Osteocyte (in vitro differentiated cells): ENCODE measurements around the gene FAM53A. TPM values are rescaled to one million over a fixed set of nuclear protein-coding genes. Genes with fewer than 3 reads are reported as not detected.

Experiments
- DNase-seq: peaks from one replicate; pipeline ENCODE4 v3.0.0; 2021; ENCODE audit warnings: mixed read lengths; ENCODE audit not compliant: unreplicated experiment; ENCODE audit errors: extremely low spot score
- H3K27ac Mint-ChIP-seq: one replicate; pipeline ENCODE4 v1.8.0; 2021; ENCODE audit warnings: mild to moderate bottlenecking, mixed read lengths; ENCODE audit not compliant: unreplicated experiment
- H3K27me3 Mint-ChIP-seq: one replicate; pipeline ENCODE4 v1.8.0; 2021; ENCODE audit warnings: mixed read lengths; ENCODE audit not compliant: unreplicated experiment
- H3K36me3 Mint-ChIP-seq: one replicate; pipeline ENCODE4 v1.8.0; 2021; ENCODE audit warnings: mixed read lengths; ENCODE audit not compliant: unreplicated experiment
- H3K4me1 Mint-ChIP-seq: one replicate; pipeline ENCODE4 v1.8.0; 2021; ENCODE audit warnings: mixed read lengths; ENCODE audit not compliant: unreplicated experiment
- H3K4me3 Mint-ChIP-seq: one replicate; pipeline ENCODE4 v1.8.0; 2021; ENCODE audit warnings: mild to moderate bottlenecking, moderate library complexity, mixed read lengths; ENCODE audit not compliant: unreplicated experiment
- H3K9me3 Mint-ChIP-seq: one replicate; pipeline ENCODE4 v1.8.0; 2021; ENCODE audit warnings: mixed read lengths; ENCODE audit not compliant: unreplicated experiment
- total RNA-seq: library from RNA; stranded (reverse); gene quantifications from 2 replicates; pipeline ENCODE4 v1.2.1, GENCODE V29; 2021
- TF ChIP-seq, protein P1 (sequence below): fragments of 200-600 bp; sonication (generic); IDR thresholded peaks from 2 replicates; pipeline ENCODE4 v1.5.0; 2021; ENCODE audit warnings: antibody characterized with exemption, mild to moderate bottlenecking, moderate library complexity

The FAM53A gene
- total RNA-seq, 1 donor from 2014 or later = 6.2 TPM

- TF ChIP-seq, protein P1, sequence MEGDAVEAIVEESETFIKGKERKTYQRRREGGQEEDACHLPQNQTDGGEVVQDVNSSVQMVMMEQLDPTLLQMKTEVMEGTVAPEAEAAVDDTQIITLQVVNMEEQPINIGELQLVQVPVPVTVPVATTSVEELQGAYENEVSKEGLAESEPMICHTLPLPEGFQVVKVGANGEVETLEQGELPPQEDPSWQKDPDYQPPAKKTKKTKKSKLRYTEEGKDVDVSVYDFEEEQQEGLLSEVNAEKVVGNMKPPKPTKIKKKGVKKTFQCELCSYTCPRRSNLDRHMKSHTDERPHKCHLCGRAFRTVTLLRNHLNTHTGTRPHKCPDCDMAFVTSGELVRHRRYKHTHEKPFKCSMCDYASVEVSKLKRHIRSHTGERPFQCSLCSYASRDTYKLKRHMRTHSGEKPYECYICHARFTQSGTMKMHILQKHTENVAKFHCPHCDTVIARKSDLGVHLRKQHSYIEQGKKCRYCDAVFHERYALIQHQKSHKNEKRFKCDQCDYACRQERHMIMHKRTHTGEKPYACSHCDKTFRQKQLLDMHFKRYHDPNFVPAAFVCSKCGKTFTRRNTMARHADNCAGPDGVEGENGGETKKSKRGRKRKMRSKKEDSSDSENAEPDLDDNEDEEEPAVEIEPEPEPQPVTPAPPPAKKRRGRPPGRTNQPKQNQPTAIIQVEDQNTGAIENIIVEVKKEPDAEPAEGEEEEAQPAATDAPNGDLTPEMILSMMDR = no peak
- Mint-ChIP-seq H3K27me3 (peaks cover 4% of the 10 kb centered on the region), H3K4me3 (no peak overlapping the region), H3K36me3 (peaks cover 2% of the 10 kb centered on the region), H3K9me3 (peaks cover 5% of the 10 kb centered on the region), H3K4me1 (no peaks in the 10 kb centered on the region), H3K27ac (no peak overlapping the region)
- no peak for DNase-seq
These were observed 50.1 kb downstream of the FAM53A start for GRCh38 chr4:1633993-1634392.

GRCh38 chr4:1632109-1633104 is 51.7 kb downstream of the FAM53A start:
- Mint-ChIP-seq H3K4me1 (no peaks in the 10 kb centered on the region), H3K9me3 (peaks cover 5% of the 10 kb centered on the region), H3K27me3 (peaks cover 4% of the 10 kb centered on the region), H3K4me3 (no peak overlapping the region), H3K27ac (no peak overlapping the region), H3K36me3 (peaks cover 2% of the 10 kb centered on the region)
- TF ChIP-seq, protein P1 = no peak
- no peak for DNase-seq

GRCh38 chr4:1631136-1631535 is 53.0 kb downstream of the FAM53A start:
- H3K27me3 Mint-ChIP-seq = peaks cover 4% of the 10 kb centered on the region
- no peak overlapping the region for H3K27ac Mint-ChIP-seq
- DNase-seq = no peak
- peaks cover 5% of the 10 kb centered on the region for H3K9me3 Mint-ChIP-seq
- H3K4me1 Mint-ChIP-seq = no peaks in the 10 kb centered on the region
- H3K4me3 Mint-ChIP-seq = no peak overlapping the region
- TF ChIP-seq, protein P1 = no peak
- H3K36me3 Mint-ChIP-seq = peaks cover 2% of the 10 kb centered on the region

GRCh38 chr4:1630266-1630665 is 53.8 kb downstream of the FAM53A start:
- no peak overlapping the region for H3K27ac Mint-ChIP-seq

GRCh38 chr4:1629699-1630083 is 54.4 kb downstream of the FAM53A start:
- no peak for DNase-seq
- TF ChIP-seq, protein P1 = no peak
- no peak overlapping the region for H3K4me3 Mint-ChIP-seq
- H3K36me3 Mint-ChIP-seq = no peaks in the 10 kb centered on the region
- no peaks in the 10 kb centered on the region for H3K4me1 Mint-ChIP-seq
- H3K27ac Mint-ChIP-seq = no peak overlapping the region
- H3K27me3 Mint-ChIP-seq = no peaks in the 10 kb centered on the region
- no peaks in the 10 kb centered on the region for H3K9me3 Mint-ChIP-seq

More at GRCh38 chr4:1630266-1630665, 53.8 kb downstream of the FAM53A start:
- Mint-ChIP-seq H3K4me1 (no peaks in the 10 kb centered on the region), H3K27me3 (peaks cover 4% of the 10 kb centered on the region), H3K9me3 (peaks cover 5% of the 10 kb centered on the region), H3K36me3 (no peaks in the 10 kb centered on the region), H3K4me3 (no peak overlapping the region)
- TF ChIP-seq, protein P1 = no peak
- DNase-seq = no peak
